B cell (primary cell): ENCODE results near the gene MUTYH.

Experiments
- CTCF ChIP-seq: fragments of 200-600 bp; IDR thresholded peaks from one replicate; pipeline ENCODE4 v1.8.0; 2022; ENCODE audit warnings: antibody characterized with exemption, mild to moderate bottlenecking
- EZH2 ChIP-seq: IDR thresholded peaks from 2 replicates; pipeline ENCODE4 v1.6.1; 2012; ENCODE audit warnings: borderline replicate concordance, low read depth, mild to moderate bottlenecking, moderate library complexity, low read length; ENCODE audit not compliant: insufficient read depth, poor library complexity, severe bottlenecking

GRCh38 chr1:45321444-45321843 is 18.8 kb downstream of the MUTYH start:
- TF ChIP-seq EZH2 = no peak
- TF ChIP-seq CTCF = no peak
